A549 (cell line): ENCODE results near the gene SLC13A2. TPM values are rescaled to one million over a fixed set of nuclear protein-coding genes. Genes with fewer than 3 reads are reported as not detected.

Source experiments
- ATAC-seq, 2 experiments: fragments of 200-7000 bp in 1 of 2; fragments of >200 bp in 1 of 2; cut with Nextera tagmentation in 1 of 2; cut with Tn5 transposase in 1 of 2; 3 replicates each; pipeline versions ENCODE4 v1.8.0 to v1.9.1; 2018 to 2020; ENCODE audit warnings: mild to moderate bottlenecking in 1 of 2, moderate library complexity in 1 of 2
- CTCF ChIA-PET: fragments of 300-600 bp; sonication (Branson Sonifier 250); formaldehyde crosslinking; extraction: SDS; loops from one replicate; lab custom pipeline; 2021; ENCODE audit warnings: antibody characterized with exemption, inconsistent platforms; lab: Yijun Ruan, JAX
- POLR2A ChIA-PET: fragments of 350-600 bp; formaldehyde crosslinking; extraction: SDS; loops from one replicate; lab custom pipeline; 2021; ENCODE audit warnings: antibody characterized with exemption, inconsistent platforms; lab: Yijun Ruan, JAX
- DNase-seq, 2 experiments: peaks; one replicate each; pipeline versions ENCODE4 v3.0.0 to v3.0.0-alpha.2; 2011 to 2016; ENCODE audit warnings: low read depth in 1 of 2, low spot score in 1 of 2
- FAIRE-seq: peaks from 2 replicates; lab custom pipeline; 2011; peaks lifted over from hg19 to GRCh38; lab: Jason Lieb, UNC
- H3K27ac ChIP-seq, 2 experiments: fragments of >200 bp; sonication (Bioruptor Twin); formaldehyde crosslinking; 3 replicates each; pipeline ENCODE4 v1.5.1; 2016 to 2017
- H3K4me1 ChIP-seq: fragments of >200 bp; sonication (Bioruptor Twin); formaldehyde crosslinking; 3 replicates; pipeline ENCODE4 v1.6.1; 2016
- H3K4me2 ChIP-seq: fragments of >200 bp; sonication (Bioruptor Twin); formaldehyde crosslinking; 3 replicates; pipeline ENCODE4 v1.6.1; 2016
- H3K4me3 ChIP-seq: fragments of >200 bp; sonication (Bioruptor Twin); formaldehyde crosslinking; 3 replicates; pipeline ENCODE4 v1.5.1; 2016
- H3K9me3 ChIP-seq: fragments of >200 bp; sonication (Bioruptor Twin); formaldehyde crosslinking; 3 replicates; pipeline ENCODE4 v1.6.1; 2016
- ATOH8 ChIP-seq: fragments of 250-450 bp; sonication (Bioruptor Pico); IDR thresholded peaks from 2 replicates; pipeline ENCODE4 v1.5.0; 2020; ENCODE audit warnings: low read depth, mild to moderate bottlenecking, moderate library complexity
- CBX2 ChIP-seq: fragments of 200-600 bp; sonication (generic); IDR thresholded peaks from 2 replicates; pipeline ENCODE4 v1.6.1; 2016; ENCODE audit warnings: low read depth, mild to moderate bottlenecking, borderline replicate concordance
- CEBPB ChIP-seq, 2 experiments: fragments of >200 bp in 1 of 2; sonication (Bioruptor Twin) in 1 of 2; formaldehyde crosslinking in 1 of 2; IDR thresholded peaks; 2 replicates each; pipeline ENCODE4 v1.6.1; 2012 to 2016
- CTCF ChIP-seq: fragments of >200 bp; sonication (Bioruptor Twin); formaldehyde crosslinking; IDR thresholded peaks from 3 replicates; pipeline ENCODE4 v1.5.1; 2016
- EHMT2 ChIP-seq: fragments of 200-600 bp; sonication (generic); IDR thresholded peaks from 2 replicates; pipeline ENCODE4 v1.6.1; 2016; ENCODE audit warnings: antibody characterized with exemption, low read depth, mild to moderate bottlenecking, moderate library complexity
- HDAC2 ChIP-seq: fragments of 200-600 bp; sonication (generic); IDR thresholded peaks from 2 replicates; pipeline ENCODE4 v1.6.1; 2016
- HES2 ChIP-seq: fragments of >200 bp; sonication (Bioruptor Twin); formaldehyde crosslinking; IDR thresholded peaks from 2 replicates; pipeline ENCODE4 v1.6.1; 2016
- HOXA7 ChIP-seq: fragments of 250-450 bp; sonication (Bioruptor Pico); IDR thresholded peaks from 2 replicates; pipeline ENCODE4 v1.5.0; 2020; ENCODE audit warnings: mild to moderate bottlenecking, moderate library complexity
- KDM1A ChIP-seq: fragments of 200-600 bp; sonication (generic); IDR thresholded peaks from 2 replicates; pipeline ENCODE4 v1.6.1; 2016; ENCODE audit warnings: low read depth, mild to moderate bottlenecking
- KDM5A ChIP-seq: fragments of 200-600 bp; sonication (generic); IDR thresholded peaks from 2 replicates; pipeline ENCODE4 v1.6.1; 2016; ENCODE audit warnings: antibody characterized with exemption, mild to moderate bottlenecking
- MAFK ChIP-seq: fragments of 450-650 bp; IDR thresholded peaks from 2 replicates; pipeline ENCODE4 v1.6.1; 2014; ENCODE audit not compliant: partially characterized antibody
- MAX ChIP-seq: IDR thresholded peaks from 2 replicates; pipeline ENCODE4 v1.6.1; 2012
- MAZ ChIP-seq: fragments of 150-350 bp; IDR thresholded peaks from 2 replicates; pipeline ENCODE4 v1.6.1; 2014; ENCODE audit warnings: antibody characterized with exemption, low read depth, low read length, borderline replicate concordance
- NFE2L2 ChIP-seq: fragments of 150-350 bp; conservative IDR thresholded peaks from 2 replicates; pipeline ENCODE4 v1.6.1; 2014; ENCODE audit warnings: low read length
- NPAS2 ChIP-seq: fragments of 250-450 bp; sonication (Bioruptor Pico); IDR thresholded peaks from 2 replicates; pipeline ENCODE4 v1.8.0; 2022; ENCODE audit warnings: mild to moderate bottlenecking, moderate library complexity, borderline replicate concordance
- PBX3 ChIP-seq: IDR thresholded peaks from 2 replicates; pipeline ENCODE4 v1.6.1; 2012
- PHF8 ChIP-seq: fragments of 200-600 bp; sonication (generic); IDR thresholded peaks from 2 replicates; pipeline ENCODE4 v1.6.1; 2016; ENCODE audit warnings: low read depth, mild to moderate bottlenecking, antibody characterized with exemption, moderate library complexity, borderline replicate concordance
- POLR2A ChIP-seq: IDR thresholded peaks from 2 replicates; pipeline ENCODE4 v1.6.1; 2012; ENCODE audit warnings: mild to moderate bottlenecking, low read length
- RARB ChIP-seq: fragments of 250-450 bp; sonication (Bioruptor Pico); IDR thresholded peaks from 2 replicates; pipeline ENCODE4 v1.8.0; 2021; ENCODE audit warnings: mild to moderate bottlenecking, moderate library complexity
- SREBF2 ChIP-seq: fragments of 450-650 bp; IDR thresholded peaks from 2 replicates; pipeline ENCODE4 v1.6.1; 2014; ENCODE audit warnings: mild to moderate bottlenecking, moderate library complexity
- USF2 ChIP-seq: fragments of 450-650 bp; IDR thresholded peaks from 2 replicates; pipeline ENCODE4 v1.6.1; 2014; ENCODE audit warnings: antibody characterized with exemption
- ZSCAN20 ChIP-seq: fragments of 250-450 bp; sonication (Bioruptor Pico); IDR thresholded peaks from 2 replicates; pipeline ENCODE4 v1.8.0; 2022; ENCODE audit warnings: mild to moderate bottlenecking, moderate library complexity
- WGBS: methylation state at CpG from one replicate; pipeline ENCODE4 v1.1.6; 2017; ENCODE audit errors: missing lambda C conversion rate; 5-methylcytosine and 5-hydroxymethylcytosine counted together
- polyA plus RNA-seq, 4 experiments: library from polyadenylated mRNA; depleted of rRNA in 3 of 4; stranded (reverse); fragments of >200 nt; fragmentation: RNase III in 1 of 4; extraction: RNeasy Plus Mini Kit Qiagen cat#74134 plus additional on column Dnase treatment in 1 of 4; gene quantifications; 2 replicates in 3 of 4; 3 replicates in 1 of 4; pipeline ENCODE4 v1.2.3, GENCODE V29; 2011 to 2017

The SLC13A2 gene
- polyA plus RNA-seq, 2 of the 4 experiments (the other 2 are of a cell fraction) = 0.06 TPM; not detected in 1

- Histone ChIP-seq H3K4me3 (no peak overlapping the region), H3K9me3 (no peaks in the 10 kb centered on the region), H3K27ac (no peak overlapping the region), H3K4me2 (no peak overlapping the region), H3K4me1 (no peaks in the 10 kb centered on the region)
- CTCF ChIA-PET = interaction anchor here (0.6 to 17.3 kb wide), 7 partner anchors 10 to 144 kb away, joined by 3 to 317 read pairs (median 5); partner anchors contain the start of genes FOXN1 and UNC119
- POLR2A ChIA-PET = no interaction called here
- FAIRE-seq (no peak), DNase-seq (no peak), ATAC-seq (no peak)
- WGBS = 57% methylated on average over 11 of the region's 12 CpGs
- TF ChIP-seq HOXA7 (CRISPR knock-in tag) (no peak), RARB (CRISPR knock-in tag) (no peak), ZSCAN20 (CRISPR knock-in tag) (no peak), KDM5A (no peak), SREBF2 (no peak), PBX3 (no peak)
Observed at GRCh38 chr17:28498652-28499363, 25.4 kb downstream of the SLC13A2 start.

GRCh38 chr17:28499364-28499664 lies 25.9 kb downstream of the SLC13A2 start:
- no peak for TF ChIP-seq EHMT2
- TF ChIP-seq NPAS2 (CRISPR knock-in tag) = no peak
- no peak for TF ChIP-seq KDM1A
- no peak for TF ChIP-seq HES2
- no peak for TF ChIP-seq ATOH8 (CRISPR knock-in tag)
- TF ChIP-seq CEBPB (IDR thresholded peaks at IDR 0.05) = no peak
- TF ChIP-seq CTCF = no peak
- TF ChIP-seq PBX3 = no peak
- no peak for TF ChIP-seq PHF8
- TF ChIP-seq USF2 = no peak
- no peak for TF ChIP-seq MAFK
- TF ChIP-seq HDAC2 = no peak
- no peak for TF ChIP-seq NFE2L2
- TF ChIP-seq POLR2A = no peak
- TF ChIP-seq HOXA7 (CRISPR knock-in tag) = no peak
- TF ChIP-seq MAZ = no peak
- TF ChIP-seq CBX2 = no peak
- TF ChIP-seq MAX = no peak
- no peak for ATAC-seq
- H3K27ac ChIP-seq = no peak overlapping the region
- no peak overlapping the region for H3K4me2 ChIP-seq
- no peak overlapping the region for H3K4me3 ChIP-seq
- WGBS = 81% methylated on average over 7 of the region's 9 CpGs
- no peaks in the 10 kb centered on the region for H3K9me3 ChIP-seq
- no peak for FAIRE-seq
- DNase-seq = no peak
- POLR2A ChIA-PET = no interaction called here
- CTCF ChIA-PET = interaction anchor here (1.0 to 17.3 kb wide), 10 partner anchors 9 to 83 kb away, joined by 3 to 317 read pairs (median 4); partner anchors contain the start of genes FOXN1 and UNC119
- no peaks in the 10 kb centered on the region for H3K4me1 ChIP-seq
